Measurements from ENCODE around the gene AOC1.

AOC1 gene

GRCh38 chr7:150857276-150858055 lies 5.1 kb downstream of the AOC1 start:
- no peak for TF ChIP-seq CTCF (IDR thresholded peaks at IDR 0.05; ENCODE audit: borderline replicate concordance, insufficient read depth, low read depth, low read length)
- no peak overlapping the region for H3K4me3 ChIP-seq (ENCODE audit: low read depth, low read length)

- TF ChIP-seq CTCF (IDR thresholded peaks at IDR 0.05; ENCODE audit: borderline replicate concordance, insufficient read depth, low read depth, low read length) = no peak
- no peak overlapping the region for H3K4me3 ChIP-seq (ENCODE audit: low read depth, low read length)
Measured at GRCh38 chr7:150858236-150859197, 6.2 kb downstream of the AOC1 start.

- H3K4me3 ChIP-seq (ENCODE audit: low read depth, low read length) = no peak overlapping the region
- TF ChIP-seq CTCF (IDR thresholded peaks at IDR 0.05; ENCODE audit: borderline replicate concordance, insufficient read depth, low read depth, low read length) = no peak
Measured at GRCh38 chr7:150860291-150860977, 8.1 kb downstream of the AOC1 start.

- no peak for TF ChIP-seq CTCF (IDR thresholded peaks at IDR 0.05; ENCODE audit: borderline replicate concordance, insufficient read depth, low read depth, low read length)
Measured at GRCh38 chr7:150860978-150861295, 8.6 kb downstream of the AOC1 start.

GRCh38 chr7:150862356-150862755 lies 10.0 kb downstream of the AOC1 start:
- no peak for TF ChIP-seq CTCF (IDR thresholded peaks at IDR 0.05; ENCODE audit: borderline replicate concordance, insufficient read depth, low read depth, low read length)

More at GRCh38 chr7:150860978-150861295, 8.6 kb downstream of the AOC1 start:
- H3K4me3 ChIP-seq (ENCODE audit: low read depth, low read length) = no peak overlapping the region

GRCh38 chr7:150863946-150864345 lies 11.6 kb downstream of the AOC1 start:
- no peak overlapping the region for H3K4me3 ChIP-seq (ENCODE audit: low read depth, low read length)
- no peak for TF ChIP-seq CTCF (IDR thresholded peaks at IDR 0.05; ENCODE audit: borderline replicate concordance, insufficient read depth, low read depth, low read length)

More at GRCh38 chr7:150862356-150862755, 10.0 kb downstream of the AOC1 start:
- no peak overlapping the region for H3K4me3 ChIP-seq (ENCODE audit: low read depth, low read length)
